H9 (cell line): ENCODE results near the gene OR13J1. TPM values are rescaled to one million over a fixed set of nuclear protein-coding genes. Genes with fewer than 3 reads are reported as not detected.

Experiments used
- DNase-seq: peaks from one replicate; pipeline ENCODE4 v3.0.0-alpha.2; 2017
- H2AFZ ChIP-seq: one replicate; pipeline ENCODE4 v1.6.1; 2013; ENCODE audit warnings: mild to moderate bottlenecking, low read length, control low read depth, moderate library complexity
- H2AK5ac ChIP-seq: 2 replicates; pipeline ENCODE4 v1.6.1; 2013; ENCODE audit warnings: low read length, control low read depth, mixed read lengths; ENCODE audit not compliant: insufficient read length
- H2BK120ac ChIP-seq: one replicate; pipeline ENCODE4 v1.6.1; 2013; ENCODE audit warnings: low read depth, mild to moderate bottlenecking, low read length, control low read depth, inconsistent platforms; ENCODE audit not compliant: poor library complexity, severe bottlenecking
- H2BK12ac ChIP-seq: 2 replicates; pipeline ENCODE4 v1.6.1; 2013; ENCODE audit warnings: low read length, control low read depth, mixed read lengths, low read depth; ENCODE audit not compliant: insufficient read length
- H2BK15ac ChIP-seq: 2 replicates; pipeline ENCODE4 v1.6.1; 2013; ENCODE audit warnings: low read depth, low read length, control low read depth
- H2BK20ac ChIP-seq: one replicate; pipeline ENCODE4 v1.6.1; 2013; ENCODE audit warnings: low read depth, mild to moderate bottlenecking, low read length, control low read depth, inconsistent platforms; ENCODE audit not compliant: poor library complexity, severe bottlenecking
- H2BK5ac ChIP-seq: 2 replicates; pipeline ENCODE4 v1.6.1; 2013; ENCODE audit warnings: low read length, control low read depth, mixed read lengths; ENCODE audit not compliant: insufficient read length
- H3K14ac ChIP-seq: 2 replicates; pipeline ENCODE4 v1.6.1; 2013; ENCODE audit warnings: low read length, control low read depth; ENCODE audit not compliant: insufficient read depth
- H3K18ac ChIP-seq: 2 replicates; pipeline ENCODE4 v1.6.1; 2013; ENCODE audit warnings: low read depth, mild to moderate bottlenecking, mixed read lengths, low read length, control low read depth; ENCODE audit not compliant: insufficient read length
- H3K23ac ChIP-seq: 2 replicates; pipeline ENCODE4 v1.6.1; 2013; ENCODE audit warnings: low read length, control low read depth, mixed read lengths, low read depth; ENCODE audit not compliant: insufficient read length
- H3K23me2 ChIP-seq: 2 replicates; pipeline ENCODE4 v1.6.1; 2013; ENCODE audit warnings: low read depth, mild to moderate bottlenecking, mixed read lengths, low read length, control low read depth; ENCODE audit not compliant: insufficient read length, poor library complexity, severe bottlenecking
- H3K27ac ChIP-seq: 2 replicates; pipeline ENCODE4 v1.5.1; 2013; ENCODE audit warnings: low read length, control low read depth, mixed read lengths, low read depth; ENCODE audit not compliant: insufficient read length
- H3K27me3 ChIP-seq: 2 replicates; pipeline ENCODE4 v1.6.1; 2013; ENCODE audit warnings: low read length, control low read depth, inconsistent platforms; ENCODE audit not compliant: insufficient read depth
- H3K4ac ChIP-seq: 2 replicates; pipeline ENCODE4 v1.6.1; 2013; ENCODE audit warnings: low read depth, mild to moderate bottlenecking, control low read depth, inconsistent platforms, low read length, moderate library complexity
- H3K4me1 ChIP-seq: 2 replicates; pipeline ENCODE4 v1.6.1; 2013; ENCODE audit warnings: low read length, control low read depth, inconsistent platforms; ENCODE audit not compliant: insufficient read depth
- H3K4me2 ChIP-seq: 2 replicates; pipeline ENCODE4 v1.6.1; 2013; ENCODE audit warnings: low read length, control low read depth, mixed read lengths; ENCODE audit not compliant: insufficient read length, insufficient read depth
- H3K56ac ChIP-seq: 2 replicates; pipeline ENCODE4 v1.6.1; 2013; ENCODE audit warnings: low read depth, mild to moderate bottlenecking, mixed read lengths, low read length, control low read depth; ENCODE audit not compliant: insufficient read length
- H3K79me1 ChIP-seq: 2 replicates; pipeline ENCODE4 v1.6.1; 2013; ENCODE audit warnings: low read depth, mild to moderate bottlenecking, moderate library complexity, low read length, control low read depth, inconsistent platforms; ENCODE audit not compliant: insufficient read depth, poor library complexity, severe bottlenecking
- H3K79me2 ChIP-seq: 2 replicates; pipeline ENCODE4 v1.6.1; 2013; ENCODE audit warnings: low read length, control low read depth, inconsistent platforms; ENCODE audit not compliant: insufficient read depth
- H3K9ac ChIP-seq: 2 replicates; pipeline ENCODE4 v1.6.1; 2013; ENCODE audit warnings: low read length, control low read depth, mixed read lengths; ENCODE audit not compliant: insufficient read length; ENCODE audit errors: extremely low read depth
- H3K9me3 ChIP-seq: one replicate; pipeline ENCODE4 v1.6.1; 2013; ENCODE audit warnings: low read depth, low read length, inconsistent platforms; ENCODE audit not compliant: control insufficient read depth
- H3T11ph ChIP-seq: one replicate; pipeline ENCODE4 v1.6.1; 2013; ENCODE audit warnings: mild to moderate bottlenecking, low read length, control low read depth, inconsistent platforms
- H4K20me1 ChIP-seq: one replicate; pipeline ENCODE4 v1.6.1; 2013; ENCODE audit not compliant: control insufficient read depth, insufficient read length, insufficient read depth
- H4K5ac ChIP-seq: 2 replicates; pipeline ENCODE4 v1.6.1; 2013; ENCODE audit warnings: low read depth, mild to moderate bottlenecking, mixed read lengths, low read length, control low read depth; ENCODE audit not compliant: insufficient read length
- H4K8ac ChIP-seq: replicated peaks from 2 replicates; pipeline ENCODE4 v1.6.1; 2013; ENCODE audit warnings: low read length, control low read depth, mixed read lengths, low read depth; ENCODE audit not compliant: insufficient read length
- H4K91ac ChIP-seq: 2 replicates; pipeline ENCODE4 v1.6.1; 2013; ENCODE audit warnings: low read depth, mild to moderate bottlenecking, moderate library complexity, mixed read lengths, low read length, control low read depth; ENCODE audit not compliant: insufficient read length
- H3K27ac Mint-ChIP-seq, 3 experiments: 2 replicates in 2 of 3; 3 replicates in 1 of 3; pipeline ENCODE4 v1.8.0; 2020 to 2021; ENCODE audit warnings: mixed read lengths in 3 of 3, mild to moderate bottlenecking in 1 of 3, moderate library complexity in 1 of 3
- H3K27me3 Mint-ChIP-seq: 2 replicates; pipeline ENCODE4 v1.8.0; 2021; ENCODE audit warnings: low read depth, mild to moderate bottlenecking, moderate library complexity, mixed read lengths
- H3K36me3 Mint-ChIP-seq, 3 experiments: 2 replicates in 2 of 3; 3 replicates in 1 of 3; pipeline ENCODE4 v1.8.0; 2020 to 2021; ENCODE audit warnings: low read depth in 3 of 3, mixed read lengths in 3 of 3; ENCODE audit not compliant: insufficient read depth in 1 of 3
- H3K4me1 Mint-ChIP-seq, 2 experiments: 2 replicates each; pipeline ENCODE4 v1.8.0; 2020; ENCODE audit warnings: mixed read lengths in 2 of 2
- H3K4me3 Mint-ChIP-seq, 2 experiments: 2 replicates in 1 of 2; 3 replicates in 1 of 2; pipeline ENCODE4 v1.8.0; 2020 to 2021; ENCODE audit warnings: mild to moderate bottlenecking in 2 of 2, mixed read lengths in 2 of 2, moderate library complexity in 1 of 2
- H3K9me3 Mint-ChIP-seq, 2 experiments: 2 replicates in 1 of 2; 3 replicates in 1 of 2; pipeline ENCODE4 v1.8.0; 2020; ENCODE audit warnings: mild to moderate bottlenecking in 2 of 2, mixed read lengths in 2 of 2, moderate library complexity in 1 of 2
- CTCF ChIP-seq: fragments of 200-600 bp; sonication (generic); conservative IDR thresholded peaks from 3 replicates; pipeline ENCODE4 v1.8.0; 2021; ENCODE audit warnings: antibody characterized with exemption, mild to moderate bottlenecking
- WGBS: extraction: QIAGEN DNeasy Blood & Tissue Kit; methylation state at CpG from one replicate; pipeline ENCODE4 v1.1.7; 2013; ENCODE audit warnings: missing lambda C conversion rate, low lambda C conversion rate, mixed read lengths; ENCODE audit not compliant: insufficient read length; ENCODE audit errors: extremely low coverage; 5-methylcytosine and 5-hydroxymethylcytosine counted together
- total RNA-seq: library from RNA; stranded (reverse); gene quantifications from 2 replicates; pipeline ENCODE4 v1.2.1, GENCODE V29; 2021

Gene OR13J1
- total RNA-seq, 1 experiment from 2014 or later: not detected

- no peak overlapping the region for H4K5ac ChIP-seq
- no peak overlapping the region for H2BK15ac ChIP-seq
- no peaks in the 10 kb centered on the region for H3K79me1 ChIP-seq
- no peak overlapping the region for H2AK5ac ChIP-seq
- no peak overlapping the region for H3K4ac ChIP-seq
- H2BK120ac ChIP-seq: no peak overlapping the region
- H3K14ac ChIP-seq: no peak overlapping the region
- H3K4me3 Mint-ChIP-seq: no peak overlapping the region
- no peak overlapping the region for H3T11ph ChIP-seq
- no peak overlapping the region for H2BK12ac ChIP-seq
- H3K27ac Mint-ChIP-seq: no peak overlapping the region
- no peaks in the 10 kb centered on the region for H3K23me2 ChIP-seq
- H4K91ac ChIP-seq: no peak overlapping the region
- H2AFZ ChIP-seq: no peak overlapping the region
- DNase-seq: no peak
- H4K20me1 ChIP-seq: no peaks in the 10 kb centered on the region
- H3K18ac ChIP-seq: no peak overlapping the region
- H3K36me3 Mint-ChIP-seq: no peaks in the 10 kb centered on the region
- H3K27ac ChIP-seq: no peak overlapping the region
- no peak overlapping the region for H3K56ac ChIP-seq
- no peak overlapping the region for H4K8ac ChIP-seq
- peaks cover 40% of the 10 kb centered on the region for H3K27me3 Mint-ChIP-seq
- H3K9me3 ChIP-seq: no peaks in the 10 kb centered on the region
- no peak overlapping the region for H3K4me2 ChIP-seq
- H3K4me1 Mint-ChIP-seq: peaks cover 6% of the 10 kb centered on the region in 2 experiments
- no CpG with 5 or more reads among the region's 4 CpGs for WGBS
- TF ChIP-seq CTCF: no peak
- H3K27me3 ChIP-seq: no peaks in the 10 kb centered on the region
- no peak overlapping the region for H3K23ac ChIP-seq
- H2BK20ac ChIP-seq: no peak overlapping the region
- H3K79me2 ChIP-seq: no peaks in the 10 kb centered on the region
- no peaks in the 10 kb centered on the region for H3K4me1 ChIP-seq
- H3K9ac ChIP-seq: no peak overlapping the region
- no peaks in the 10 kb centered on the region for H3K9me3 Mint-ChIP-seq
- H2BK5ac ChIP-seq: no peak overlapping the region
Observed at GRCh38 chr9:35862328-35862727, 7.9 kb downstream of the OR13J1 start.
